Endothelial cell of umbilical vein (primary cell): ENCODE measurements around the gene PIP4K2C.

Experiments
- FOS ChIP-seq: IDR thresholded peaks from 2 replicates; pipeline ENCODE4 v1.6.1; 2011; ENCODE audit warnings: mild to moderate bottlenecking, low read length, moderate library complexity, borderline replicate concordance; ENCODE audit not compliant: insufficient read depth
- TF ChIP-seq, protein P1 (sequence below), 2 donors: IDR thresholded peaks; 1 replicate in 1 of 2; 2 replicates in 1 of 2; pipeline ENCODE4 v1.5.1; 2011; ENCODE audit warnings: low read length in 2 of 2, mild to moderate bottlenecking in 2 of 2, moderate library complexity in 2 of 2, control low read depth in 1 of 2, inconsistent platforms in 1 of 2, low read depth in 1 of 2; ENCODE audit not compliant: insufficient read depth in 1 of 2; ENCODE audit errors: extremely low read depth in 1 of 2

- TF ChIP-seq, protein P1, sequence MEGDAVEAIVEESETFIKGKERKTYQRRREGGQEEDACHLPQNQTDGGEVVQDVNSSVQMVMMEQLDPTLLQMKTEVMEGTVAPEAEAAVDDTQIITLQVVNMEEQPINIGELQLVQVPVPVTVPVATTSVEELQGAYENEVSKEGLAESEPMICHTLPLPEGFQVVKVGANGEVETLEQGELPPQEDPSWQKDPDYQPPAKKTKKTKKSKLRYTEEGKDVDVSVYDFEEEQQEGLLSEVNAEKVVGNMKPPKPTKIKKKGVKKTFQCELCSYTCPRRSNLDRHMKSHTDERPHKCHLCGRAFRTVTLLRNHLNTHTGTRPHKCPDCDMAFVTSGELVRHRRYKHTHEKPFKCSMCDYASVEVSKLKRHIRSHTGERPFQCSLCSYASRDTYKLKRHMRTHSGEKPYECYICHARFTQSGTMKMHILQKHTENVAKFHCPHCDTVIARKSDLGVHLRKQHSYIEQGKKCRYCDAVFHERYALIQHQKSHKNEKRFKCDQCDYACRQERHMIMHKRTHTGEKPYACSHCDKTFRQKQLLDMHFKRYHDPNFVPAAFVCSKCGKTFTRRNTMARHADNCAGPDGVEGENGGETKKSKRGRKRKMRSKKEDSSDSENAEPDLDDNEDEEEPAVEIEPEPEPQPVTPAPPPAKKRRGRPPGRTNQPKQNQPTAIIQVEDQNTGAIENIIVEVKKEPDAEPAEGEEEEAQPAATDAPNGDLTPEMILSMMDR (IDR thresholded peaks at IDR 0.05; ENCODE audit: extremely low read depth in 1 of 2, insufficient read depth in 1 of 2, low read depth in 1 of 2, low read length in 2 of 2) = no peak
- no peak for TF ChIP-seq FOS
Measured at GRCh38 chr12:57575771-57576612, 15.0 kb upstream of the PIP4K2C start.
